HG02981 (cell line): ENCODE measurements around the gene RXRA.

Experiments used
- ATAC-seq: cut with Tn5 transposase; IDR thresholded peaks from one replicate; pipeline ENCODE4 v1.9.1; 2021; ENCODE audit warnings: mild to moderate bottlenecking, moderate library complexity; ENCODE audit not compliant: unreplicated experiment

RXRA gene

DNA sequence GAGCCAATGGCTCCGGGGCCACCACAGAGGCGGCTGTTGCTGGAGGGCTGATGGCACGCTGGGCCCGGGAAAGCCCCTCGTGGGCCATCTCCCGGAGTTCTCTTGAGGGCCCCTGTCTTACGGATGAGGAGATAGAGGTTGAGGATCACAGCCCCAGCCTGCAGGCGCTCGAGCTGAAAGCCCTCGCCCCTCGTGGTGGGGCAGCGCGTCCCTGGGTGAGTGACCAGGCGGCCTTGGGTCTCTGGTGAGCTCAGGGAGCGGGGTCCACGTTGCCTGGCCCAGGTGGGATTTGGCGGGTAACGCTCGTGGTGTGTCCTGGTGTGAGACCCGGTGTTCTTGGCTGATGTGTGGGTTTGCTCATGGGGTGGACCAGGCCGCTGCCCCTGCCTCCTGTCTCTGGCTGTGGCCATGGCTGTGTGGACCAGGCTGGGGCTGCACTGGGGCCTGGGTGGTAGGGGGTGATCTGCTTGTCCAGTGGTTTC is 38.9 kb downstream of the RXRA start:
- no peak for ATAC-seq

DNA sequence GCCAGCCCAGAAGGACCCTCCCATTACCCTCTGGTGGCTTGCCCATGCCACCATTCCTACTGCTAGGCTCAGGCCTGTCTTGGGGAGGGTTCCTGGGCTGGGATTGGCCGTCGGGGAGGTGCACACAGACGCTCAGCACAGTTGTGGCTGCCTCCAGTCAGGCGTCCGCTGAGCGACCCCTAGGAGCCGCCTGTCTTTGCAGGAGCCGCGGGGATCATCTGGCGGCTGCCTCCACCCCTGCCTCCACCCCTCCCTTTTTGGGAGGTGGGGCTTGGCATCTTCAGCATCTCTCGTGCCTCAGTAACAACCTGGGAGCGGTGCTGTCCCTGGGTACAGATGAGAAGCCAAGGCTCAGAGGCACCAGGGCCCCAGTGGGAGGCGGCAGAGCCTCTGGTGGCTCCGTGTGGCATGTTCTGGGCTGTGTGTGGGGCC is 39.6 kb downstream of the RXRA start:
- ATAC-seq: no peak

DNA sequence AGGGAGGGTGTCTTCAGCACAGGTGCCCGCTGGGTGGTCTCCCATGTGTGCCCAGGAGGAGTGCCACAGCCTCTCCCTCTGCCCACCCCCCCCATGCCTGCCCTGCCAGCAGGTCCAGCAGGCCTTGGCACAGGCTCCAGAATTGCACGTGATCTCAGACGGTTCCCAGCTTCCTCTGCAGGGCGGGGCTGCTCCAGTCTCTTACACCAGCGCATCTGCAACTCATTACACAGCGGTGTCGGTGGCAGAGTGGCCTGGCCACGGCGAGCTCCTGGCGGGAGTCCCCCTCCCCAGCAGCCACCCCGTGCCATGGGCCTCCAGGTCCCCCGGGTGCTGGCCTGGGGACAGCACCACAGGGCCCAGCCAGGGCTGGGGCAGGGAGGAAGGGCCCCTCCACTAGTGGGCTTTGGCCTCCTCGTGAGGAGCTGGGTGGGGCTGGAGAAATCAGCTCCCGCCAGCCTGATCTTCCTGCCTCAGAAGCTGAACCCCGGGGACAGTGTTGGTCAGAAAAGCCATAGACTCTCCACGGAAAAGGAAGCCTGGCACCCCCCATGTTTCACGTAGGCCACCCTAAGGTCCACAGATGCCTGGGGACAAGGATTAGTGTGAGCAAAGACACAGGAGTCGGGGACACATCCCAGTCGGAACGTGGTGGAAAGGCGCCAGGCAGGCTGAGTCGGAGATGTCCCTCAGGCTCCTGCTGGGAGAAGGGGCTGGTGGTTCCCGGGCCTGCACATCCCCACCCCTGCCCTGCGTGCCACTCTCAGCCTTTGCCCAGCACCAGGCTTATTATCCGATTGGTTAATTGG is 40.2 kb downstream of the RXRA start:
- no peak for ATAC-seq

DNA sequence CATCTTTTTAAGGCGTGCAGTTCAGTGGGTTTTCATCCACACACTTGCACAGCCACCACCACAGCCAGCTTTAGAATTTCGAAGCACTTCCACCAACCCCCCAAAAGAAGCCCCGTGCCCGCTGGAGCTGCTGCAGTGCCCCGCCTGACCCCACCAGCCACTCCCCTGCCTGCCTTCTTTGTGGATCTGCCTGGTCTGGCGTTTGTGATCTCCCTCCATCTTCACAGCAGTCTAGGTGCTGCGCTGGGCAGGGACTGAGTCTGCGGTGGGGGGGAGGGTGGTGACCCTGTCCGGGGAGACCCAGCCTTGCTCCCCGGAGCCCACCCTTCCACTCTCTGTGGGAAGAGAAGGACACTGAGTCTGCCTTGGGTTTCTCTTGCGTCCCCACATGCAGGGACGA is 40.8 kb downstream of the RXRA start:
- no peak for ATAC-seq

DNA sequence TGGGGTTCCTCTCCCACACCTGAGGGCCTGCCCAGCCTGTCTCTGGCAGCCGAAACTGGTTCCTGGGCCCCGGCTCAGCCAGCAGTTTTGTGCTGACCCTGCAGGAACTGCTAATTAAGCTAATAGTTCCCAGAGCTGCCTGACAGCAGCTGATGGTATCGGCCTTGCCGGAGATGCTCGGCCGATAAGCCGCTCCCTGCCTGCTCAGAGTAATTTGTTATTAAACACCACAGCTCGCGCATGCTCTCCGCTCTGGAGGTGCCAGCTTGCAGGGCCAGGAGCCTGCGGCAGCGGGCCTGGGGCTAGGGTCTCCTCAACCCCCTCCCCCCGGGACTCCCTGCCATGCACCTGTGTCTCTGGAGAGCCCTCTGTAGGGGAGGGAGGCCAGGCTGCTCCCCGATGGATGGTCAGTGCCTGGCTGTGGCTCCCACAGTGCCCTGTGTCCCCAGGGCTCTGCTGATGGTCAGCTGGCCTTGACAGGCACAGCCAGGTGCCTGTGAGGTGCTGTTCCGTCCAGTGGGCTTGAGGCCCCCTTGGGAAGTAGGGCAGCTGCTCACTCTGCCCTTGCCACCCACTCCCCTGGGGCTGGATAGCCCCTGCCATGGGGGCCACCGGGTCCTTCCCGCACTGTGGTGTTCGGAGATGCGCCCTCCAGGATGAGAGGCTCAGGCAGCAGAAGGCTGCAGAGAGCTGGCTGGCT is 41.7 kb downstream of the RXRA start:
- ATAC-seq: no peak

DNA sequence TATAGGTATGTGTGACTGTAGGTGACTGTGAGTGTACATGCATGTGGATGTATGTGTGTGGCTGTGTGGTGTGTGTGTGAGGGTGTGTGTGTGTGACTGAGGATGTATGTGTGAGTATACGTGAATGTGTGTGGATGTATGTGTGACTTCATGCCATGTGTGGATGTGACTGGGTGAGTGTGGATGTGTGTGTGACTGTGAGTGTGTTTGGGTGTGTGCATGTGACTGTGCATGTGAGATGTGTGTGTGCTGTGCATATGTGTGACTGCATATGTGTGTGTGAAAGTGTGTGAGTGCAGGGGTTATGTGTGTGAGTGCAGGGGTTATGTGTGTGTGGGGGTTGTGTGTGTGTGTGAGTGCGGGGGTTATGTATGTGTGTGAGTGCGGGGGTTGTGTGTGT is 42.3 kb downstream of the RXRA start:
- ATAC-seq: no peak

DNA sequence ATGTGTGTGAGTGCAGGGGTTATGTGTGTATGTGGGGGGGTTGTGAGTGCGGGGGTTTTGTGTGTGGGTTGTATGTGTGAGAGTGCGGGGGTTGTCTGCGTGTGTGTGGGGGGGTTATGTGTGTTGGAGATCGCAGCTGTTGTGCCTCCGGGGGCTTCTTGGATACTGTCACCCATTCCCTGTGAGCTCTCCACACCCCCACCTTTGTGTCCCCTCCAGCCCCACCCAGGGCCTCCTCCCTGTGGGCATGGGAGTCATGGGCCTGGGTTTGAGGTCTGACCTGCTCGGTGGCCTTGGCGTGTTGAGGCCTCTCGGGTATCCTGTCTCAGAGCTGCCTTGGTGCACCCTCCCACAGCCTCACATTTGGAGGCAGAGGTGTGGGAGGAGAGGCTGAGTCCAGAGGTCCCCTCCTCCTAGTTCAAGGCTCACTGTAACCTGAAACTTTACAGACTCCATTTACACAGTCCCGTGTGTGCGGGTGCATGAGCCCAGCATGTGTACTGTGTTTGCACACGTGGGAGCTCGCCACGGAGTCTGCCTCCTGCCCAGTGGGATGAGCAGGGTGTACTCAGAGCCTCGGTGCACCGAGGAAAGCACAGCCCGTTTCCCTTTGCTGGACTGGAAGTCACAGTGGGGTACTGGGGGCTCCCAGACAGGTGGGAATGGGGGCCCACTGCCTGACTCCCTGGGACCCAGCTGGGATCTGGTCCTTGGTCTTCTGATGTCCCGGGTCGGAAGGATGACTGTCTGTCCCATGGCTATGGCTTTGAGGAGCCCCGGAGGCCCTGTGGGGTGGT is 43.4 kb downstream of the RXRA start:
- ATAC-seq: no peak

DNA sequence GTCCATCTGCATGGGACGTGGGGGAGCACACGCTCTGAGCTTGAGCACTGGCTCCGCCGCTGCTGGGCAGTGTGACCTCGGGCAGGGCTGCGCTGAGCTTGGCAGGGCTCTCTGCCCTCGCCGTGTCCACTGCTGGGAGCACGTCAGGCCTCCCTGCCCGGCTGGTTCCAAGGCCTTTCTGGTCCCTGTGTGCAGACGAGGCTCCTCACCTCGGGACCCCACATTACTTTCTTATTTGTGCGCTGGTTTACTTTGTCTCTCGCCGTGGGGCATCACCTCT is 43.9 kb downstream of the RXRA start:
- no peak for ATAC-seq

DNA sequence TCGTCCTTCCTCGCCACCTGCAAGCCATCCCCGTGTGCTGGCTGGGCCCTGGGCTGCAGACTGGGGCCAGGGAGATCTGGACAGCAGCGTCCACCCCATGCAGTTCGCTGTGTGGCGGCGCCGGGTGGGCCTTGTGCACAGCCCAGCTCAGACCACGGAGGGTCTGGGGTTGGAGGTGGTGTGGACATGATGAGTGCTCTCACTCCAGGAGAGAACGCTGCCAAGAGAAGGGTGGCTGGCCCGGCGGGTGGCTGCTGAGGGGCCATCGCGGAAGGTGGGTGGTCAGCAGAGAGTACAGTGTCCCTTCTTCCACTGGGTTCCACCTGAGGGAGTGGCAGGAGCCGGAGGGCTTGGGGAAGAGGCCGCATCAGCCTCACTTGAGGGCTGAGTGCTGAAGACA is 44.4 kb downstream of the RXRA start:
- no peak for ATAC-seq

DNA sequence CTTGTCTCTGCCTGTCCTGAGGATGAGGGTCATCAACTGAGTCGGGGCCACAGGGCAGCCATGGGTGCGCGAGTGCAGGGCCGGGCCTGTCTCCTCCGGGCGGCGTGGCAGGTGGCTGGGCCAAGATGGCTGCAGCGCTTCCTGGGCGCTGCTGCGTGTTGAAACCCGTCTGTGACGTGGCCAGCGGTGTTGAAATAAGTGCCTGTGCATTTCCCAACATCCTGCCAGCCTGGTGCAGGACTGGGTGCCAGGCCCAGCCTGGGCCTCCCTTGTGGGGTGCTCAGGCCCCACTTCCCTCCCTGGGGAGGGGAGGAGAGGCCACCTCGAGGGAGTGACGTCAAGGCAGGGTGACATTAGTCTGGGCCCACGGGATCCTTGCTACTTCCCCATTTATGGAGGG is 45.5 kb downstream of the RXRA start:
- no peak for ATAC-seq

DNA sequence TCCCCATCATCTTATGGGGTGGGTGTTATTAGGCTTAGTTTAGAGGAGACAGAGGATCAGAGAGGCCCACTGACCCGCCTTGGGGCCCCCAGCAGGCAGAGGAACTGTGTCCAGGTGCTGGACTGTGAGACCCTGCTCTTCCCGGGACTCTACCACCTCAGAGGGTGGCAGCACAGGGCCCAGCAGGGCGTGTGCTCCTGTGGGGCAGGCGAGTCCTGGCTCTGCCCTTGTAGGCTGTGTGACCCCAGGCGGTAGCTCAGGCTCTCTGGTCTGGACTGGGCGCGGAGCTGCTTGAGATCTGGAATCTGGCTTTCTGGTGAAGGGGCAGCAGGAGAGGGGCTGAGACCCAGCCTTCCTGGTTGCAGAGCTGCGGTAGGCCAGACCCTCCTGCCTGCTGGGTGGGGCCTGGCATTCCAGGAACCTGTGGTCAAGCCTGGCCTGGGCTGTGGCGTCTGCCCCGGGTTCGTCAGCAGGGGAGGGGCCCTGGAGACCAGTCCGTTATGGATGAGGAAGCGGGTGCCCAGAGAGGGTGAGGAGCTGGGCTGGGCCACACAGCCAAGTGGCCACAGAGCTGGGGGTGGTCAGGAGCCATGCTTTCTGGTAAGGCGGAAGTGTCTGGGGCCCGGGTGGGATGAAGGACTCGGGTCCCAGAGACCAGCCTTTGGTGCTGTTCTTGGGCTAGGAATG is 46.5 kb downstream of the RXRA start:
- ATAC-seq: no peak

DNA sequence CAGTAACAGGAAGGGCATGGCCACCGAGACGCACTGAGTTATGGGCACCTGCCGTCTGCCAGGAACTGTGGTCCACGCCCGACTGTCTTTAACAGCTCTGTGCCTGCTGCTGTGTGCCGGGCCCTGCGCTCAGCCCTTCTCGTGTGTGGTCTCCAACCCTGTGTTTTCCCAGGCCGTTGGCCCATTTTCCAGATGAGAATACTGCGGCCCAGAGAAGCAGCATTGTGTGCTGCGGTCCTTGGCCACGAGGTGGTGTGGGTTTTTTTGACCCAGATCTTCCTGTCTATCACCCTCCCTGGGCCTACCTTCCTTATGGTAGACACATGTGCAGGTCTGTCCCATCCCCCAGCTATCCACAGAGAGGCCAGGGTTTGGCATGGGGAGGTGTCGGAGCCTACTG is 47.0 kb downstream of the RXRA start:
- ATAC-seq: no peak

DNA sequence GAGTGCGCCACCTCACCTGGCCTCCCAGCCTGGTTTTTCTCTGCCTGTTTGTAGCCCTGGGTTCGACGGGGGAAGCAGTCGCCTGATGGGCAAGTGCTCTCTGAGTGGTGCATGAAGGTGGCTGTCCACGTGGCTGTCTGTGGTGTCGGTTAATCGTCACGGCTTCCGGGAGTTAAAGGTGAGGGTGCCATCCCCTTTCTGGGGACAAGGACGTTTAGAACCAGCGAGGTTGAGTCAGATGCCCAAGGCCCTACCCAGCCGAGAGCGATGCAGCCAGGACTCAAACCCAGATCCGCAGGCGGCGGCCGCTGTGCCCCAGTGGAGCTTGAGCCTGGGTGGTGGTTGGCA is 47.7 kb downstream of the RXRA start:
- no peak for ATAC-seq

DNA sequence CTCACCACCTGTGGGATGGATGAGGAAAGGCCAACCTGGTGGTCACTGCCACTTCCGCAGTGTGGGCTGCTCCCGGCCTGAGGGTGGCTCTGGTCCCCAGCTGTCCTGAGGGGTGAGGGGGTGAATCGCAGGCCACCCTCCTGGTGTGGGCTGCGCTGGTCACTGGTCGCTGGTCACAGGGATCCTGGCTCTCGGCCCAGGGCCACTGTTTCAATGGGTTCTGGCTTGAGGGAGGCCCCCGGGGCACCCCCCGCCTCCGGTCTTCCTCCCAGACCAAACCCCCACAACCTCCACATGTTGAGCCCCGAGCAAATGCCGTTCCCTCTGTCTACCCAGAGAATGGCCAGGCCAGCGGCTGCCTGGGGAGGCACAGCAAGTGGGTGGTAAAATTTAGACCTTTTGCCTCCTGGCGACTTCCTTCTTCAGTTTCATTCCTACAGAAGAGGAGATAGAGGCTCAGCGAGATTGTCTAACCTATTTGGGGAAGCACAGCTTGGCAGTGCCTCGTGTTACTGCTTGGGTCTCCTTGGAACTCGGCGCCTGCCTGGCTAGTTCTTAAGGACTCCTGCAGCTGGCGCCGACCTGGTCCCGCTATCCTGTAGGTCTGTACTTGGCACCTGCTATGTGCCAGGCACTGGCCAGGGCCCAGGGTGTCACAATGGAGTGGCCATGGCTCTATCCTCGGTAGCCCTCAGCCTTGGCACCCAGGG is 48.2 kb downstream of the RXRA start:
- ATAC-seq: no peak

DNA sequence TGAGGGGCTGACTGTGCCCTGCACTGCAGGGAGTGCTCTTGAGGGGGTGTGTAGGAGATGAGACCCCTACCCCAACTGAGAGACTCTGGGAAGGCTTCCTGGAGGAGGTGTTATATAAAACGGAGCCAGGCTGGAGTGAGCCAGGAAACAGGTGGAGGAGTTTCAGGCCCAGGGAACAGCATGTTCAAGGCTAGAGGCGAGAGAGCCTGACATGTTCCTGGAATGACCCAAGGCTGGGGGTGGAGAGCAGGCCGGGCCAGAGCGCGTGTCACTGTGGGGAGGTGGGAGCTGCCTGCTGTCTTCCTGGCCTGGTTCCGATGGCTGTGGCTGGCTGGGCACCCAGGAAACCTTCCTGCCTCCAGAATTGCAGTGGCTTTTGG is 48.7 kb downstream of the RXRA start:
- no peak for ATAC-seq

DNA sequence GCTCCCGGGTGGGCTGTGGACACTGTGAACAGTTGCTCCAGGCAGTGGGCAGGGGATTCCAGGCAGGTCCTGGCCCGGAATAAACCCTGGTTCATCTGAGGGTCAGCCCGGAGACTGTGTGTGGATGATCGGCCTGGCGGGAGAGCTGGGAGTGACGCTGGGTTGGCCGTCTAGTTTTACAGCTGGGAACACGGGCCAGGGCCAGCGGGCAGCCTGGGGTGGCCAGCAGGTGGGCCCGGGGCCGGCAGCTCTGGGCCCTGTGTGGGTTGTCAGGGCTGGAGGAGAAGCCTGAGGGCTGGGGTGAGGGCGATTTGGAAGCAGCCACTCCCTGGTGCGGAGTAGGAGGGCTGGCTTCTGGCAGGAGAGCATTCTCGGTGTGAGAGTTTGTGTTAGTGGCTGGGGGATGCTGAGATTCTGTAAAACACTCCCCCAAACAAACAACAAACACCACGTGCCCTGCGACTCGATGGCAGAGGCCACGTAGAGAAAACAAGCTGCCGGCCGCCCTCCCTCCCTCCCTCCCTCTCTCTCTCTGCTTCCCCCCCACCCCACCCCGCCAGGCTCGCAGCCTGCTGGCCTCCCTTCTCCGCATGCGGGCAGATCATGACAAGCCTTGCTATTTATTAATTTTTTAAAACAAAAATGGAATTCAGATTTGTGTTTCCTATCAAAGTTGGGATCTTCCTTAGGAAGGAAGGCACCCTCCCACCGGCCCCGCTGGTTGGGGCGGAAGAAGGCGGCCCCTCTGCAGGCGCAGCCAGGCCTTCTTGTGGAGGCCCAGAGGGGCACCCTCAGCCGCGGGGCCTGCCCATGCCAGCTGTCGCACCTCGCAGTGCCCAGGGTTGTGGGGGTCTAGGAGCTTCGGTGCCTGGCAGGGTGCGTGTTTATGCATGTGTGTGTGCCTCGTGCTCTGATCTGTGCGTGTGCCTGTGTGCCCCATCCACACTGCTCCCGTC is 49.5 kb downstream of the RXRA start:
- ATAC-seq: no peak

DNA sequence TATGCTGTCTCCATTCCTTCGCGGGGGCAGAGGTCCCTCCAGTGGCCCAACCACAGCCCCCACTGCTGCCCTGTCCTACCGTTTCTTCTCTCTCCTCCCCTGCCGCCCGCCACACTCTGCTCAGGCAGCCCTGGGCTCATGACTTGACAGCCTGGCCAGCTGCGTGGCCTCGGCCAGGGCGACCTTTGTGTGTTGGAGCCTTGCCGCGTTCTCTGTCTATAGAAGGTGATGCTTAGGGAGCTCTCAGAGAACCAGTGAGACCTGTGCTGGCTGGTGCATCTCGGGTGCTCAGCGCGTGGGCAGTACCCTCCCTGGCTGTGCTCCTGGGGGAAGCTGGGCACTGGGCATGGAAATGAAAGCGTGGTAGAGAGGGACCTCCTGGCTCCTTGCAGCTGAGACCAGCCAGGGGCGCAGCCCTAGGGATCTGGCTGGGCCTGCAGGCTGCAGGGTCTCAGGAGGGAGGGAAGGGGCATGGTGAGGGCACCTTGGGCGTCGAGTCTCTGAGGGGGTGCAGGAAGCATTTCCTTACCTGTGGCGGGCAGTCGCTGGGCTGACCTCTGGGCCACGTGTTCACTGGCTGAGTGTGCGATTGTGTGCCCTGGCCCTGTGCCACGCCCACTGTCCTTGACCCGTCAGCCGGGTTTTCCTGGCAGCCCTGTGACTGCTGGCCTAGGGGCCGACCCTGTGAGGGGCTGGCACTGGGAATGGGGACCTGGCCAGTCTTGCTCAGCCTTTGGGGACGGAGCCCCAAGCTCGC is 50.3 kb downstream of the RXRA start:
- ATAC-seq: no peak

DNA sequence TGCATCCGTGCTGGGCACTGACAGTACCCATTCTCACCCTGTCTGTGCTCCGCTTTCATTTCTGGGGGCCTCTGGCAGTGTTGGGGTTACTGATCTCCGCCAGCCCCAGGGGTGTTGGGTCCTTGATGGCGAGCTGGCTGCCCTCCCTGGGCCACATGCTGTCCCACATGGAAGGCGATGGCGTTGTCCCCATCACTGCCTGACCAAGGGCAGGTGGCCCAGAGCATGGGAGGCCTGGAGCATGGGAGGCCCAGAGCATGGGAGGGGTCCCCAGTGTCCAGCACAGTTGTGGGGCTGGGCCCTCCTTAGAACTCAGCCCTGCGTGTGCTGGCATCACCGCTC is 50.9 kb downstream of the RXRA start:
- ATAC-seq: no peak

DNA sequence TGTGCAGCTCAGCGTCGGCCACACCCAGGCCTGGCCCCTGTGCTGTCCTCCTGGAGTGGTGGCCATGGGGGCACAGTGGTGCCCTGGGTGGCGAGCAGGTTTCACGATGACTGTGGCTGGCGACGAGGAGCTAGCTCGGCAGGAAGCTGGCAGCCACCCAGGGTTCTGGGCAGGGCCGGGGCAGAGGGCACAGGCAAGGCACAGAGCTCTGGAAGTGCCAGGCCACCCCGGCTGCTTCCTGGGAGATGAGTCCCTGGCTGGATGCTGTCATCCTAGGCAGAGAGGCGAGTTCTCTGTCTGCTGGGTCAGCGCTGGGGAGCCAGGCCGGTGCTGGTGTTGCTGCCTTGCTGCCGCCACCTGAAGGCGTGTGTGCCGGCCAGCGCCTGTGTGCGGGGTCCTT is 51.7 kb downstream of the RXRA start:
- ATAC-seq: no peak
